Omental fat pad (tissue), 4 donors: ENCODE results near the gene PAX5. TPM values are rescaled to one million over a fixed set of nuclear protein-coding genes. Genes with fewer than 3 reads are reported as not detected.

Experiments used
- ATAC-seq: fragments of 150-250 bp; one replicate; pipeline ENCODE4 v1.9.1; 2016; ENCODE audit warnings: mild to moderate bottlenecking, moderate library complexity; ENCODE audit not compliant: low FRiP score
- DNase-seq: peaks from one replicate; pipeline ENCODE4 v3.0.0-alpha.2; 2019; ENCODE audit warnings: low spot score
- total RNA-seq, 4 donors: library from RNA; depleted of rRNA; stranded (reverse); fragments of >200 nt; gene quantifications; one replicate each; pipeline ENCODE4 v1.1.0, GENCODE V29; 2016
- TF ChIP-seq, protein P1 (sequence below), 3 donors: fragments of 450-650 bp; IDR thresholded peaks; one replicate each; pipeline ENCODE4 v1.5.1; 2016 to 2017; ENCODE audit warnings: antibody characterized with exemption in 3 of 3, mild to moderate bottlenecking in 3 of 3, moderate library complexity in 2 of 3

Gene PAX5
- total RNA-seq, 4 donors from 2014 or later = 0.09 to 1.2 (median 0.24) TPM; not detected in 1

DNA sequence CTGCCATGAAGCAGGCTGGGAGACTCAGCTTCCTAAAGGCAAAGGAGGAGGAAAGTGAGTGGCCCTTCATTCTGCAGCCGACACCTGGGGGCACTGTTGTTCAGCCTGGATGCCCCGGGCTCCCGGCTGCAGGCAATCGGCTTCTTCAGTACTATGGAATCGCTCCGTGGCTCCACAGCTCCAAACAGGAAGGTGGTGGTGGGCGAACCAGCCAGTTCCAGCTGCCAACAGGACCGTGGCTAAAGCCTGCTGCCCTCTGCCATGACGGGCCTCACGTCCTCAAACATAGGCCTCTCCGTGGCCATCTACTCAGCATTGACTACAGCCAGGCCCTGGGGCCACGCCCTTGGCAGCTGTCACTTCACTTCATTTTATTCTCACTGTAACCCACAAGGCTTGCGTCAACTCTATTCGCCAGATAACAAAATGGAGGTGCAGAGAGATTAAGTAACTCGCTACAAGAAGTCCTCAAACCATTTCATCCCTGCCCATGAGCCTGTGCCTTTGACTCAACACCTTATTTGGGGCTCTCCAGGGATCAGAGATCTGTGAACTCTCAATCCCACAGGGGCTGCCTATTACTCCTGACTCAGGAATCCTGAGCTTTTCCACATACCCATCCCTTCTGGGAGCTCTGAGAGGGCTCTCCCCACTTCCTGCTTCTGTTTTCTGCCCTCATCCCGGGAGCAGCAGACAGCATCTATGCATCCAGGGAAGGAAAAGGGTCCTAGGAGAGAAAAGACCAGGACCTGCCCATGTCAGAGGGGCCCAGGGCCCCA is 38.0 kb downstream of the PAX5 start:
- DNase-seq = no peak
- TF ChIP-seq, protein P1, sequence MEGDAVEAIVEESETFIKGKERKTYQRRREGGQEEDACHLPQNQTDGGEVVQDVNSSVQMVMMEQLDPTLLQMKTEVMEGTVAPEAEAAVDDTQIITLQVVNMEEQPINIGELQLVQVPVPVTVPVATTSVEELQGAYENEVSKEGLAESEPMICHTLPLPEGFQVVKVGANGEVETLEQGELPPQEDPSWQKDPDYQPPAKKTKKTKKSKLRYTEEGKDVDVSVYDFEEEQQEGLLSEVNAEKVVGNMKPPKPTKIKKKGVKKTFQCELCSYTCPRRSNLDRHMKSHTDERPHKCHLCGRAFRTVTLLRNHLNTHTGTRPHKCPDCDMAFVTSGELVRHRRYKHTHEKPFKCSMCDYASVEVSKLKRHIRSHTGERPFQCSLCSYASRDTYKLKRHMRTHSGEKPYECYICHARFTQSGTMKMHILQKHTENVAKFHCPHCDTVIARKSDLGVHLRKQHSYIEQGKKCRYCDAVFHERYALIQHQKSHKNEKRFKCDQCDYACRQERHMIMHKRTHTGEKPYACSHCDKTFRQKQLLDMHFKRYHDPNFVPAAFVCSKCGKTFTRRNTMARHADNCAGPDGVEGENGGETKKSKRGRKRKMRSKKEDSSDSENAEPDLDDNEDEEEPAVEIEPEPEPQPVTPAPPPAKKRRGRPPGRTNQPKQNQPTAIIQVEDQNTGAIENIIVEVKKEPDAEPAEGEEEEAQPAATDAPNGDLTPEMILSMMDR (IDR thresholded peaks at IDR 0.05) = no peak

GRCh38 chr9:36993933-36994764 is 39.9 kb downstream of the PAX5 start:
- ATAC-seq (no peak), DNase-seq (no peak)
- TF ChIP-seq, protein P1 (IDR thresholded peaks at IDR 0.05) = no peak

More for the DNA sequence above, 38.0 kb downstream of the PAX5 start:
- no peak for ATAC-seq

GRCh38 chr9:36992501-36993316 is 41.4 kb downstream of the PAX5 start:
- ATAC-seq (no peak), DNase-seq (no peak)
- TF ChIP-seq, protein P1 (IDR thresholded peaks at IDR 0.05) = no peak

DNA sequence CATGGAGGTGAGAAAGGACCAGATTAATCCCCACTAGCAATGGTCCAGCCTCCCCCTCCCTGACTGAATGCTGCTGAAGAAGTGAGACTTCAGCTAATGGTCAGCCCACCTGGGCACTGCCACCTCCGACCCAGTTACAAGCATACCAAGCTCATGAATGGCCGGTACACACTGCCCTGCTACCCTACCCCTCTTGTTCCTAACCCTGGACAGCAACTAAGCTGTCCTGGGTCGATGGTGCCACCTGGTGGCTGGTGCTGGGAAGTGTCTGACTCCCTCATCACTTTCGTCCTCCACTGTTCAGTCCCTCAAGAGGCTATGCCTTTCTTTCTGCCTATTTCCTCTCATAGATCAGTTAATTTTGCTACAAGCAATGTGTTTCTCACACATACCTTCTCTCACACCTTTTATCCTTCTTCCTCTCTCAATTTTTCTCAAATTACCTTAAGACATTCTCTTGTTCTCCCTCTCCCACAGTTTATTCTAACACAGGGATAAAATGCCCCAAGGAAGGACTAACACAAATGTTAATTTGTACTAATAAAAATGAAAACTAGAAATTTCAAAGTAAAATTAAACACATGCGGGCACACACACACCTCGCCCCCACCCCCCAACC is 42.4 kb downstream of the PAX5 start:
- TF ChIP-seq, protein P1 (IDR thresholded peaks at IDR 0.05) = no peak
- no peak for ATAC-seq
- DNase-seq = no peak

DNA sequence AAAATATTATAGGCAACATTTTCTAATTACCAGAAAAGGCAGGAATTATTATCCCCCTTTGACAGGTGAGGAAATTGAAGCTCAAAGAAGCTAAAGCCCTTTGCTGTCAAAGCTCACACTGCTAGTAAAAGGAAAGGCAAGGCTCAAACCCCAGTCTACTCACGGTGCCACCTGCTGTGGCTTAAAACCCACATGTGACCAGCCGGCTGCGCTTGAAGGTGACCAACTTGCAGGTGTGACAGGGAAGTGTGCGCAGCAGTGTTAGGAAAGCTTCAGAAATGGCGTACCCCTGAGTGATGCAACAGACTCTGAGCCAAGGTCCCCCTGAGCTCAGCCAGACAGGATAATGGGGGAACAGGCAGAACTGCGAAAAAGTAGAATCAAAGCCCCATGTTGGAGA is 45.2 kb downstream of the PAX5 start:
- DNase-seq = no peak
- ATAC-seq = no peak
- TF ChIP-seq, protein P1 (IDR thresholded peaks at IDR 0.05) = no peak

GRCh38 chr9:36987891-36988290 is 46.2 kb downstream of the PAX5 start:
- DNase-seq = no peak
- TF ChIP-seq, protein P1 (IDR thresholded peaks at IDR 0.05) = no peak
- ATAC-seq = no peak
